Putamen (tissue), 1 donor: Measurements from ENCODE around the gene HOOK2.

Experiments
- DNase-seq: peaks from one replicate; pipeline ENCODE4 v3.0.0-alpha.2; 2016; ENCODE audit warnings: low spot score

The HOOK2 gene

DNA sequence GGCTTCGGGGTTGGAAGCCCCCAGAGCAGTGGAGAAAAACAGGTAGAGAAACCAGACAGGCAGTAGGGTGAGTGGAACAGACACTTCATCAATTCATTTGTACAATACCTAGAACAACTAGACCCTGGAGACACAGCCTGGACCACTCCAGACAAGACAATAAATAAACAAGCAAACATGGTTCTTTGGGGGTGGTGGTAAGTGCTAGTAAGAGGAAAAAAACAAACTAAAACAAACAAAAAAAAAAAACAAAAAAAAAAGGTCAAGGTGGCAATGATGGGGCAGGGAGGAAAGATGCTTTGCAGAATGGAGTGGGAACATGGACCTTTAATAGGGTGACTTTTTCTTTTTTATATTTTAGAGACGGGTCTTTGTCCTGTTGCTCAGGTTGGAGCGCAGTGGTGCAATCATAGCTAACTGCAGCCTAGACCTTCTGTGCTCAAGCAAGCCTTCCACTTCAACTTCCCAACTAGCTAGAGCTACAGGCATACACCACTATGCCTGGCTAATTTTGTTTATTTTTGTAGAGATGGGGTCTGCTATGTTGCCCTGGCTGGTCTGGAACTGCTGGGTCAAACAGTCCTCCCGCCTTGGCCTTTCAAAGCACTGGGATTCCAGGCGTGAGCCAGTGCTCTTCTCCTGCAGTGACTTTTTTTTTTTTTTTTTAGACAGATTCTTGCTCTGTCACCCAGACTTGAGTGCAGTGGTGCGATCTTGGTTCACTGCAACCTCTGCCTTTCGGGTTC is 19.0 kb upstream of the HOOK2 start:
- DNase-seq = no peak

DNA sequence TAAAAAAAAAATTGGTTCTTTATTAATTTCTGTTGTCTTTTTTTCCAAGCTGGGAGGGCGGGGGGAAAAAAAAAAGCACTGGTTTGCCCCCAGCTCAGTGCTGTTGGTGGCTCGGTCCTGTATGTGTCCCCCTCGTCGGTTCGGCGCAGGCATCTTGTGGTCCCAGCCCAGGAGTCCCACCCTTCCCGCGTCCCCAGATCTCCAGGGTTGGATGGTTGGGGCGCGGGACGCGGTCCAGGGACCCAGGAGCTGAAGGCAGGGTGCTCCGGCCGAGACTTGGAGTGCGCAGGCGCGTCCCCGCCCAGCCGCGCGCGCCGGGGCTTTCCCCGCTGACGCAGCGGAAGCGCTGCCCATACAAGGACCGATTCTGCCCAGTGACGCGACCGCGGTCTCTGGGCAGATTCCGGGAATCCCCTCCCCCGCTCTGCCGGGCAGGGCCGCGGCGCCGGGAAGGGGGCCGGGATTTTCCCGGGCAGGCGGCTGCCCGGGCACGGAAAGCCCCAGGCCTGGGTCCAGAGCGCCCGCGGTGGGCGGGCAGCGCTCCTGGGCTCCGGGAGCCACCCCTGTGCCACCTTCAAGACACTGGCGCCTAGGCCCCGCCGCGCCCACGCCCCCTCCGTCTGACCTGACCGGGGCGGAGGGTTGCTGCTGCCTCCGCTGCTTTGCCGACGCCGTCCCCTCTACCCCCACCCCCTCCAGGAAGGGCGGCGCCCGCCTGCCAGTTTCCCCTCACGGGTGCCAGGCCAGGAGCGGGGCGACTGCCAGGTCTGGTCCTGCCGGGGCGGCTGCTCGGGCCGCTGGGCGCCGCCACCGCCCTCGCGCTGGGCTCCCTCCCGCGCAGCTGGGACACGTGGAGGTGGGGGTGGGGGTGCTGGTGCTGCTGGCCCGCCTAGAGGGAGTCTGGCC is 18.2 kb upstream of the HOOK2 start:
- DNase-seq = peak; percentile 95

DNA sequence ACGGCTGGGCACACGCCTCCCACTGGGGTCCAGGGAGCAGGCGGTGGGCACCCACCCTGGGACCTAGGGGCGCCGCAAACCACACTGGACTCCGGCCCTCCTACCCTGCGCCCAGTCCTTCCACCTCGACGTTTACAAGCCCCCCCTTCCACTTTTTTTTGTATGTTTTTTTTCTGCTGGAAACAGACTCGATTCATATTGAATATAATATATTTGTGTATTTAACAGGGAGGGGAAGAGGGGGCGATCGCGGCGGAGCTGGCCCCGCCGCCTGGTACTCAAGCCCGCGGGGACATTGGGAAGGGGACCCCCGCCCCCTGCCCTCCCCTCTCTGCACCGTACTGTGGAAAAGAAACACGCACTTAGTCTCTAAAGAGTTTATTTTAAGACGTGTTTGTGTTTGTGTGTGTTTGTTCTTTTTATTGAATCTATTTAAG is 17.5 kb upstream of the HOOK2 start:
- no peak for DNase-seq

GRCh38 chr19:12792051-12792852 is 16.9 kb upstream of the HOOK2 start:
- DNase-seq = no peak

- DNase-seq = peak; percentile 98
These were observed 16.1 kb upstream of the HOOK2 start, which contains the start of gene JUNB for GRCh38 chr19:12791345-12792050. Gene JUNB, plus strand, starts transcription at chr19:12791486. Its CDS starts 286 bp downstream, at chr19:12791772.

GRCh38 chr19:12790628-12791344 is 15.4 kb upstream of the HOOK2 start:
- no peak for DNase-seq

DNA sequence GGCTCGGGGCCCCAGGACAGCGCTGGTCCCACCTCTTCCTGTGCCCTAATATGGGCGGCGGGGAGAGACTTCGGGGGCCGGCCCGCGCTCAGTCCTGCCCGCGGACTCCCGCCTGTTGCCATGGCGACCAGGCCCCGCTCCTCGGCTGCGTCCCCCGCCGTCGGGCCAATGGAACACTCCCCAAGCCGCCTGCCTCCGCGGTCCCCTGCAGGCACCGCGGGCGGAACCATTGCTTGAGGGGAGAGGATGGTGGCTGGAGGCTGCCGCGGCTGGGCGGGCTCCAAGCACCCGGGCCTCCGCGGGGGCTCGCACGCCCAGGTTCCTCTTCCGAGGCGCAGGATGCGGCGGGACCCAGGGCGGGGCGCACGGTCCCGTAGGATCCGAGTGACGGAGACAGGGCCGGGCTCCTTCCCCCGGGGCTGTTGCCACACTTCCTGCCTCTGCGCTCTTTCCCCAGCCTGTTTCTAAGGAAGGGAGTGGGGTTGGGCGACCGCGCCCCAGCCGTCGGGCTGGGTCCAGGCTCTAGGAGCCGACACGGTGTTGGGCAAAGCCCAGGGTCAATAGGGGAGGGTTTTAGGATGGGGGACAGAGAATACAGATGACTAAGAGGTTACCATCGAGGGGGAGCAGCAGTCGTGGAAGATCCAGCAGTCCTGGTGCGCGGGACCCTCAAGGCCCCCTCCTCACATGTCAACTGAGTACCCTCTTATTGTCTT is 14.7 kb upstream of the HOOK2 start:
- DNase-seq = peak; percentile 95

DNA sequence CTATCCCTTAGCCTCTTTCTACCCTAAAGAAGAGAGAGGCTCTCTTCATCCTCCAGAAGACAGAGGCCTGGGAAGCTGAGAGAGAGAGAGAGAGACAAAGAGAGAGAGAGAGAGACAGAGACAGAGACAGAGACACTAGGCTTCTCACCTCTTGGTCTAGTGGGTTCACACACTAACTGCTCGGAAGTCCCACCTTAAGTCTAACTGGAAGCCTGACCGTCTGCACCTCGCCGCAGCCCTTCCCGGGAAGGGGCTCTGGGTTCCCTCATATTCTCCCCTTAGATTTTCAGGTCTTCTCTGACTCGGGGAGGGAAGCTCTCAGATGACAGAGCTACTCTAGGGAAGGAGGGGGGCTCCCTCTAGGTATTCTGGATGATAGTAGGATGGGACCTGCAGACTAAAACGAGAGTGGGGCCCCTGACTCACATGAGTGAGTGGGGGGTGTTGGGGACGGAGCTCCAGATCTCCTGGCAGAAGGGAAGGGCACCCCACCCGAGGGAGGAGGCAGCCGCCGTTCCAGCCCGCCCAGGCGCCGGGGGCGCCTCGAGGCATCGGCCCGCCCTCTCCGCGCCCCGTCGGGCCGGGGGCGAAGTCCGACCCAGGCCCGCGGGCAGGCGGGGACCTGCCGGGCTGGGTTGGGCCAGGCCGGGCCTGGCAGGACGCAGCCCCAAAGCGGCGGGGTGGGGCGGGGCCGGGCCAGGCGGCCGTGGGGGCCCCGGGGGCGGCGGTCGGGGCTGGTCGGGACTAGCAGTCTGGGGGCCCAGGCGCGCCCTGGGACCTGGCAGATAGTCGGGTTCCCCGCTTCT is 13.9 kb upstream of the HOOK2 start:
- no peak for DNase-seq

- no peak for DNase-seq
These were observed 13.3 kb upstream of the HOOK2 start for GRCh38 chr19:12788682-12789097.

DNA sequence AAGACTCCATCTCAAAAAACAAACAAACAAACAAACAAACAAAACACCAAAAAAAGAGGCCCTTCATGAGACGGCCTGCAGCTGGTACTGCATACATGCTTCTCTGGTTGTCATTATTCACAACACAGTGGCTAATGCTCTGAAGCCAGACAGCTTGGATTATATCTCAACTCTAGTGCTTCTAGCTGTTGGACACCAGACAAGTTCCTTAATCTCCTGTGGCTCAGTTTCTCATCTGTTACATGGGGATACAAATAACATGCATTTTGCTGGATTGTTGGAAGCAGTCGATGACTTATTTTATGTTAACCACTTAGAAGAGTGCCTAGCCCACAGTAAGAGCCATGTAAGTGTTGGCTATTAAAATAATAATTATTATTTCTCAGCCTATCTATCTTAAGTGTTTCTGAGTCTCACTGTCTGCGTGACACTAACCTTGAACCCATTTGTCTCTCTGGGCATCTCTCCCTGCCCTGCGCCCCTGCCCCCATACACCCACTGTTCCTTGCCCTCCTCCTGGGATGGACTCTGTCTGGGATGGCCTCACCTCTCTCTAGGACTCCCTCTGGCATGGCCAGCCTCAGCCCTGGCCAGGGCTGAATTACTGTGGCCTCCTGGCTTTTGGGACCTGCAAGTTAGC is 12.8 kb upstream of the HOOK2 start:
- no peak for DNase-seq

GRCh38 chr19:12787458-12787857 is 12.1 kb upstream of the HOOK2 start:
- DNase-seq = no peak

- DNase-seq = no peak
These were observed 11.6 kb upstream of the HOOK2 start for GRCh38 chr19:12786952-12787351.

DNA sequence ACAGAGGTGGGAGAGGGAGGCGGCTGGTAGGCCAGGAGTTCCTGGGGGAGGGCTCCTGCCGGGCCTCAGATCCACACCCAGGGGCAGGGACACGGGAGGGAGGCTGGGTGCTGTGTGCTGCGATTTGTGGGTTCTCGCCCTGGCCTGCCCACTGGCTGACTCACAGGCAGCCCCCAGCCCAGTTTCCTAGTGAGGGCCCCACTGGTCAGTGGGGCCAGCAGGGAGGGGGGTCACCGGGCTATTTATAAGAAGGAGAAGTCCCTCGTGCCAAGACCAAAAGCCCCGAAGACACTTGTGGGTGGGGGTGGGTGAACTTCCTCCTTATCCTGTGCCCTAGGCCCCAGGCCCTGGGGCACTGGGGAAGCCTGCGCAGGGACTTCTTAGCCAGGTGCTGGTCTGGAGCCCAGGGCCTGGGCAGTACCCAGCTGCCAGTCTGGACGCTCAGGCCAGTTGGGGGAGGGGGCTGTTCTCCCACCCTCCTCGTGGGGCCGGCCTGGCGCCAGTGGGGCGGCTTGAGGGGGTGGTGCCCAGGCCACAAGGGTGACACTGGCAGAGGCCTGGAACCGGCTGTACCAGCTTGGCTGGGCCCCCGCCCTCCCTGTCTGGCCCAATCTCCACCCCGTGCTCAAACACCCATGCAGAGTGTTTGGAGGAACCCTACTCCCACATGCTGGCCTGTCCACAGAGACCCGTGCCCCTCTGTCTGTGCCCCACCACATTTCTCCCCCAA is 11.0 kb upstream of the HOOK2 start:
- no peak for DNase-seq

GRCh38 chr19:12785431-12786031 is 10.2 kb upstream of the HOOK2 start:
- DNase-seq = no peak

DNA sequence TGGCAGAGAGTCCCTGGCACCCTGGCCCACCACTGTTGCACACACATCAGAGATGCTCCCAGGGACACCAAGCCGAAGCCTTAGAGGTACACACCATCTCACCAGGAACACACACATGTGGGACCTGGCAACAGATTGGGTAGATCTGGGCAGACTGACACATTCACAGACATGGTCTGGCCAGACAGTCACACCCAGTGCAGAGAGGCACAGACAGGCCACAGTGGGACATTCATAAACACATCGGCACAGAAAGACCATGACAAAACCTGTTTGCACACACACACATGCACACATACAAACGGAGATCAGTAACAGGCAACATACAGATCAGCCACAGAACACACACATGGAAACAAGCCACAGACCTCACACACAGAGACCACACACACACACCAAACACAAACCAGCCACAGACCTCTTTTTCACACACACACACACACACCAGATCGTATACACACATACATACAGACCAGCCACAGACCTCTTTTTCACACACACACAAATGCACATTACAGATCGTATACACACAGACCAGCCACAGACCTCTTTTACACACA is 9.6 kb upstream of the HOOK2 start:
- no peak for DNase-seq

DNA sequence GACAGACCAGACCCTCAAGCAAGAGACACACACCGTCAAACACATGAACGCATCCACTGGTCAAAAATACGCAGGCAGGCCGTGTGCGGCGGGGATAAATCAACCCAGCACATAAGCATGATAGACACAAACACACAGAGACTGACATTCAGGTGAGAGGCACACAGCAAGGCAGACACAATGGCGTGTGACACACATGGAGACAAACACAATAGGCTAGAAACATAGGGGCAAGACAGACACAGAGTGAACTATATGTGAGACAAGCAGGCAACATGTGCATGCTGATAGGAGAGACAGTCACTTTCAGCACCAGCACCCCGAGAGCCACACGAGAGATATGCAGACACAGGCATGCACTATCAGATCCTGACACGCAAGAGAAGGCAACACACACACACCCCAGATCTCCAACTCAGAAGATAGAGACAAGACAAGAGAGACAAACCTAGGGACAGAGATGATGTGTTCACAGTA is 9.1 kb upstream of the HOOK2 start:
- DNase-seq = no peak

GRCh38 chr19:12783849-12784393 is 8.6 kb upstream of the HOOK2 start:
- DNase-seq = no peak
